IMR-90 (cell line): ENCODE measurements around the gene NPIPA1. TPM values are rescaled to one million over a fixed set of nuclear protein-coding genes. Genes with fewer than 3 reads are reported as not detected.

Experiments used
- ATAC-seq: fragments of 200-7000 bp; cut with Tn5 transposase; 2 replicates; pipeline ENCODE4 v1.9.1; 2020; ENCODE audit warnings: low read depth, mild to moderate bottlenecking, moderate library complexity
- BruUV-seq: library from RNA; stranded (reverse); fragments of 400-500 nt; replicated peaks from 2 replicates; lab custom pipeline; 2021; lab: Mats Ljungman, UMichigan
- CTCF ChIA-PET: fragments of 300-600 bp; formaldehyde crosslinking; extraction: SDS; loops from one replicate; lab custom pipeline; 2021; ENCODE audit warnings: antibody characterized with exemption; lab: Yijun Ruan, JAX
- POLR2A ChIA-PET: fragments of 300-600 bp; sonication (Branson Sonifier 250); formaldehyde crosslinking; loops from one replicate; lab custom pipeline; 2022; ENCODE audit warnings: antibody characterized with exemption; ENCODE audit not compliant: unreplicated experiment; lab: Charles Lee
- DNase-seq: peaks from one replicate; pipeline ENCODE4 v3.0.0; 2013
- H2AFZ ChIP-seq: replicated peaks from 2 replicates; pipeline ENCODE3; 2013; ENCODE audit warnings: low read length, mild to moderate bottlenecking; ENCODE audit not compliant: poor library complexity
- H2AK5ac ChIP-seq: 2 replicates; pipeline ENCODE4 v1.6.1; 2013; ENCODE audit warnings: low read depth, low read length, inconsistent platforms
- H2AK9ac ChIP-seq: replicated peaks from 2 replicates; pipeline ENCODE3; 2013; ENCODE audit warnings: mild to moderate bottlenecking, low read depth, low read length, moderate library complexity; ENCODE audit not compliant: poor library complexity
- H2BK120ac ChIP-seq: 2 replicates; pipeline ENCODE4 v1.6.1; 2013; ENCODE audit warnings: low read depth, low read length, inconsistent platforms
- H2BK15ac ChIP-seq: 3 replicates; pipeline ENCODE4 v1.6.1; 2013; ENCODE audit warnings: low read depth, low read length, inconsistent platforms
- H2BK20ac ChIP-seq: 2 replicates; pipeline ENCODE4 v1.6.1; 2013; ENCODE audit warnings: low read depth, mild to moderate bottlenecking, inconsistent platforms, low read length, moderate library complexity
- H2BK5ac ChIP-seq: 2 replicates; pipeline ENCODE4 v1.6.1; 2013; ENCODE audit warnings: mild to moderate bottlenecking, low read depth, low read length, inconsistent platforms; ENCODE audit not compliant: poor library complexity, severe bottlenecking
- H3K14ac ChIP-seq: replicated peaks from 2 replicates; pipeline ENCODE4 v1.6.1; 2013; ENCODE audit warnings: low read depth, low read length, inconsistent platforms
- H3K18ac ChIP-seq: 2 replicates; pipeline ENCODE4 v1.6.1; 2013; ENCODE audit warnings: low read depth, low read length, control low read depth
- H3K23ac ChIP-seq: 2 replicates; pipeline ENCODE4 v1.6.1; 2013; ENCODE audit warnings: low read depth, low read length, inconsistent platforms
- H3K27ac ChIP-seq: 2 replicates; pipeline ENCODE4 v1.5.1; 2013; ENCODE audit warnings: mild to moderate bottlenecking, control low read depth, low read length; ENCODE audit not compliant: insufficient read depth
- H3K27me3 ChIP-seq: 2 replicates; pipeline ENCODE4 v1.6.1; 2013; ENCODE audit warnings: low read length; ENCODE audit not compliant: control insufficient read depth, insufficient read depth
- H3K36me3 ChIP-seq: 2 replicates; pipeline ENCODE4 v1.6.1; 2013; ENCODE audit warnings: low read length, mixed read lengths; ENCODE audit not compliant: control insufficient read depth, insufficient read depth
- H3K4ac ChIP-seq: 2 replicates; pipeline ENCODE4 v1.6.1; 2013; ENCODE audit warnings: low read depth, low read length, inconsistent platforms
- H3K4me1 ChIP-seq: 2 replicates; pipeline ENCODE4 v1.6.1; 2013; ENCODE audit warnings: low read length, mixed read lengths; ENCODE audit not compliant: control insufficient read depth, insufficient read depth
- H3K4me2 ChIP-seq: 2 replicates; pipeline ENCODE4 v1.6.1; 2013; ENCODE audit warnings: low read depth, mild to moderate bottlenecking, control low read depth, low read length, moderate library complexity
- H3K4me3 ChIP-seq: 2 replicates; pipeline ENCODE4 v1.5.1; 2013; ENCODE audit warnings: low read depth, mild to moderate bottlenecking, control low read depth, low read length, moderate library complexity; ENCODE audit not compliant: insufficient read depth
- H3K56ac ChIP-seq: 2 replicates; pipeline ENCODE4 v1.6.1; 2013; ENCODE audit warnings: low read length, inconsistent platforms; ENCODE audit not compliant: insufficient read depth; ENCODE audit errors: extremely low read depth
- H3K79me1 ChIP-seq, 2 experiments: 2 replicates each; pipeline ENCODE4 v1.6.1; 2013; ENCODE audit warnings: low read length in 2 of 2, inconsistent platforms in 1 of 2, low read depth in 1 of 2
- H3K9ac ChIP-seq: 2 replicates; pipeline ENCODE4 v1.6.1; 2013; ENCODE audit warnings: low read depth, low read length, control low read depth
- H3K9me1 ChIP-seq: 2 replicates; pipeline ENCODE4 v1.6.1; 2013; ENCODE audit warnings: low read length, inconsistent platforms; ENCODE audit not compliant: insufficient read depth
- H3K9me3 ChIP-seq: 2 replicates; pipeline ENCODE4 v1.6.1; 2013; ENCODE audit warnings: low read length; ENCODE audit not compliant: control insufficient read depth, insufficient read depth
- H4K20me1 ChIP-seq: 2 replicates; pipeline ENCODE4 v1.6.1; 2013; ENCODE audit warnings: low read length, inconsistent platforms; ENCODE audit not compliant: insufficient read depth
- H4K5ac ChIP-seq: 2 replicates; pipeline ENCODE4 v1.6.1; 2013; ENCODE audit warnings: mild to moderate bottlenecking, low read depth, low read length, control low read depth
- H4K8ac ChIP-seq, 2 experiments: 2 replicates each; pipeline ENCODE4 v1.6.1; 2013; ENCODE audit warnings: low read depth in 2 of 2, low read length in 2 of 2, control low read depth in 1 of 2, inconsistent platforms in 1 of 2
- H4K91ac ChIP-seq: 2 replicates; pipeline ENCODE4 v1.6.1; 2013; ENCODE audit warnings: low read depth, low read length, inconsistent platforms; ENCODE audit not compliant: insufficient read depth
- MAZ ChIP-seq: IDR thresholded peaks from 2 replicates; pipeline ENCODE4 v1.6.1; 2012; ENCODE audit warnings: low read depth, mild to moderate bottlenecking, low read length, improper control_type of control experiment, moderate library complexity, borderline replicate concordance
- WGBS, 2 experiments: methylation state at CpG; one replicate each; pipeline versions ENCODE4 v1.1.5 to v1.1.7; 2013; ENCODE audit warnings: missing lambda C conversion rate in 2 of 2; ENCODE audit not compliant: insufficient read length in 1 of 2; ENCODE audit errors: extremely low coverage in 2 of 2; 5-methylcytosine and 5-hydroxymethylcytosine counted together
- dilution Hi-C: fragments of 300-500 bp; cut with HindIII; formaldehyde crosslinking; loops from one replicate; pipeline ENCODE4 v1.14.3; 2018; ENCODE audit warnings: low sequenced_read_pairs; ENCODE audit not compliant: unreplicated experiment
- in situ Hi-C: fragments of 300-500 bp; cut with MboI; formaldehyde crosslinking; loops from 3 replicates; pipeline ENCODE4 v1.14.3; 2019; ENCODE audit warnings: low sequenced_read_pairs, inconsistent platforms, mixed read lengths
- intact Hi-C: fragments of 100-400 bp; cut with micrococcal nuclease; formaldehyde crosslinking; loops from 2 replicates; pipeline ENCODE4 v1.10.0; 2022
- polyA plus RNA-seq, 3 experiments: library from polyadenylated mRNA; depleted of rRNA; stranded (reverse); fragments of >200 nt; gene quantifications; 2 replicates each; pipeline ENCODE4 v1.2.3, GENCODE V29; 2012; ENCODE audit warnings: low replicate concordance in 1 of 3
- total RNA-seq: library from RNA; depleted of rRNA; stranded (reverse); fragments of >200 nt; gene quantifications from 2 replicates; pipeline ENCODE4 v1.2.3, GENCODE V29; 2012
- TF ChIP-seq, protein P1 (sequence below): conservative IDR thresholded peaks from 2 replicates; pipeline ENCODE4 v1.5.1; 2012; ENCODE audit warnings: mild to moderate bottlenecking, low read depth, low read length, improper control_type of control experiment

Gene NPIPA1
- total and polyA plus RNA-seq, 2 of the 4 experiments (the other 2 are of a cell fraction) = 8.1 to 85.8 TPM

DNA sequence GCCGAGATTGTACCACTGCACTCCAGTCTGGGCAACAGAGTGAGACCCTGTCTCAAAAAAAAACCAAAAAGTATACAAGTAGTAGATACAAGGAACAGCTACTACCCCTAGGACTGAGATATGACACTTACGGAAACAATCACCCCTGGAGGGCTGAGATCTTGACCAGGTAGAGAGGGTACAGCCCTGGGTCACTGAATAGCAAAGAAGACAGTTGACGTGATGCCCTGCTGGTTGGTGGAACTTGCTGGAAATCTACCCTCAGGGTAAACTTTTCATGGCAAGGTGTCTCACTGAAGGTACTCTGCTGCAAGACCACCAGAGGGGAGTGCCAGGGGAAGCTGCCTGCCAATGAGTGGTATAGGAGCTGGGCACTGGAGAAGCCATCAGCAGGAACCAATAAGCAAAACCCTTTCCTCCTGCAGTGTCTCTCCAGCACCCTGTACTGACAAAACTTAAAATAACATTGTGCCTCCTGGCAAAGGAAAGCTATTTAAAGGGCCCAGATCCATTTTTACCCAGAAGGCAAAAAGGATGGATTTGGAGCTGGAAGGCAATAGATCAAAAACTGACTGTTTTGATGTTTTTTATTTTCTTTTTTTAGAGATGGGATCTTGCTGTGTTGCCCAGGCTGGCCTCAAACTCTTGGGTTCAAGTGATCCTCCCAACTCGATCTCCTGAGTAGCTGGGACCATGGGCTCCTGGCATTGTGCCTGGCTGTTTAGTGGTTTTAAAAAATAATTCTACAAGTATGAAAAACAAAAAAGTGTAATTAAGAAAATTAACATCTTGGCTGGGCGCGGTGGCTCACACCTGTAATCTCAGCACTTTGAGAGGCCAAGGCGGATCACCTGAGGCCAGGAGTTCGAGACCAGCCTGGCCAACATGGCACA is 26.3 kb downstream of the NPIPA1 start (continued):
- TF ChIP-seq, protein P1, sequence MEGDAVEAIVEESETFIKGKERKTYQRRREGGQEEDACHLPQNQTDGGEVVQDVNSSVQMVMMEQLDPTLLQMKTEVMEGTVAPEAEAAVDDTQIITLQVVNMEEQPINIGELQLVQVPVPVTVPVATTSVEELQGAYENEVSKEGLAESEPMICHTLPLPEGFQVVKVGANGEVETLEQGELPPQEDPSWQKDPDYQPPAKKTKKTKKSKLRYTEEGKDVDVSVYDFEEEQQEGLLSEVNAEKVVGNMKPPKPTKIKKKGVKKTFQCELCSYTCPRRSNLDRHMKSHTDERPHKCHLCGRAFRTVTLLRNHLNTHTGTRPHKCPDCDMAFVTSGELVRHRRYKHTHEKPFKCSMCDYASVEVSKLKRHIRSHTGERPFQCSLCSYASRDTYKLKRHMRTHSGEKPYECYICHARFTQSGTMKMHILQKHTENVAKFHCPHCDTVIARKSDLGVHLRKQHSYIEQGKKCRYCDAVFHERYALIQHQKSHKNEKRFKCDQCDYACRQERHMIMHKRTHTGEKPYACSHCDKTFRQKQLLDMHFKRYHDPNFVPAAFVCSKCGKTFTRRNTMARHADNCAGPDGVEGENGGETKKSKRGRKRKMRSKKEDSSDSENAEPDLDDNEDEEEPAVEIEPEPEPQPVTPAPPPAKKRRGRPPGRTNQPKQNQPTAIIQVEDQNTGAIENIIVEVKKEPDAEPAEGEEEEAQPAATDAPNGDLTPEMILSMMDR = no peak

DNA sequence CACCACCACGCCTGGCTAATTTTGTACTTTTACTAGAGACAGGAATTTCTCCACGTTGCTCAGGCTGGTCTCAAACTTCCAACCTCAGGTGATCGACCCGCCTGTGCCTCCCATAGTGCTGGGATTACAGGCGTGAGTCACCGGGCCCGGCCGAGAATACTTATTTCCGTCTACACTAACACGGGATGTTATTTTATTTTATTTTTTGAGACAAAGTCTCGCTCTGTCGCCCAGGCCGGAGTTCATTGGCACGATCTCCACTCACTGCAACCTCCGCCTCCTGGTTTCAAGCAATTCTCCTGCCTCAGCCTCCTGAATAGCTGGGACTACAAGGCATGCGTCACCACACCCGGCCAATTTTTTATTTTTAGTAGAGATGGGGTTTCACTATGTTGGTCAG is 28.1 kb downstream of the NPIPA1 start:
- Histone ChIP-seq H2AK5ac (no peak overlapping the region), H3K4me1 (no peaks in the 10 kb centered on the region), H2BK15ac (no peak overlapping the region), H2BK20ac (no peak overlapping the region), H3K9me1 (no peaks in the 10 kb centered on the region), H3K56ac (no peak overlapping the region), H3K9ac (no peak overlapping the region), H4K5ac (no peak overlapping the region), H4K8ac (no peak overlapping the region), H3K18ac (no peak overlapping the region), H3K27ac (no peak overlapping the region), H2BK120ac (no peak overlapping the region), H3K4me2 (no peak overlapping the region), H3K23ac (no peak overlapping the region), H3K14ac (no peak overlapping the region), H3K36me3 (no peaks in the 10 kb centered on the region), H3K4ac (no peak overlapping the region), H2AFZ (no peak overlapping the region), H3K27me3 (peaks cover 14% of the 10 kb centered on the region), H4K20me1 (no peaks in the 10 kb centered on the region), H4K91ac (no peak overlapping the region), H3K9me3 (peaks cover 7% of the 10 kb centered on the region), H3K79me1 (no peaks in the 10 kb centered on the region), H2BK5ac (no peak overlapping the region), H3K4me3 (no peak overlapping the region), H2AK9ac (no peak overlapping the region)
- POLR2A ChIA-PET = no interaction called here
- TF ChIP-seq, protein P1 = no peak
- TF ChIP-seq MAZ = no peak
- ATAC-seq (no peak), DNase-seq (no peak)
- in situ Hi-C loops = loop anchor here (25.0 kb wide), 1 partner anchor 328 kb away; the partner anchor contains the start of genes BFAR and PARN
- intact Hi-C loops = no loop called here
- no TSS peak for BruUV-seq
- CTCF ChIA-PET = no interaction called here
- 84% methylated on average over 13 of the region's 17 CpGs; no CpG with 5 or more reads in 1 of the 2 experiments for WGBS, 2 experiments
- dilution Hi-C loops = no loop called here
